ENCODE results near the gene SBK1.
A peak's percentile ranks its signal among the peaks of the same experiment; 100 is the strongest.

DNA sequence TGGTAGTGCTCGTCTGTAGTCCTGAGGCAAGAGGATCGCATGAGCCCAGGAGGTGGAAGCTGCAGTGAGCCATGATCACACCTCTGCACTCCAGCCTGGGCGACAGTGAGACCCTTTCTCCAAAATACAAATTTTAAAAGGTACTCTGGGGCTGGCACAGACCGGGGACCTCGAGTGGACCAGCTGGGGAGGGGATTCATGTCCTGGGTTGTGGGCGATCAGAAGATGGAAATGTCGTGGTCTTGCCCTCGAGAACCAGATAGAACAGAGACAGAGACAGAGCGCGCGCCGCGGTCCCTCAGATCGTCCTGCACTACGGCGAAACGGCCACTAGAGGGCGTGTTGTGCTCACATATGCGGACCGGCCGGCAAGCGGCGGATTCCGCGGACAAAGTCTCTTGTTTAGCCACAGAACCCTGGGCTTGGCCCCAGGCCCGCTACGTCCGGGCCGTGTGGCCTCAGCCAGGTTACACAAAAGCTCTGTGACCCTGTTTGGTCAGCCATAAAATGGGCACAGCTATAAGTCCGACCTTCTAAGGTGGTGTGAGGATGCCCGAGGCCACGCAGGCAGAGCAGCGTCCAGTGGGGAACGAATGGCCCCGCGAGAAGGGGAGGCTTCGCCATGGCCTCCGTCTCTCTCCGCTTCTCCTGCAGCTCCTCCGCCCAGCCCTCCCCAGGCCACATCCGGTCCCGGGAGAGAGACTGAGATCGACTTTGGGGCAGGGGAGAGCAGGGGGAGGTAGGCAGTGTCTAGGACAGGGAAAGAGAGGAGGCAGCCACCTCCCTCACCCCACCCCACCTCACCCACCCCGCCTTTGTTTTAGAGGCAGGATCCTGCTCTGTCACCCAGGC is 14.6 kb upstream of the SBK1 start:
- peak; percentile 91 to 99 (median 92) for TF ChIP-seq CTCF (IDR thresholded peaks at IDR 0.05)
- TF ChIP-seq POLR2A (IDR thresholded peaks at IDR 0.05) = no peak
